Measurements from ENCODE around the gene BCL2L12.

GRCh38 chr19:49651820-49652550 lies 13.7 kb upstream of the BCL2L12 start:
- no peak for TF ChIP-seq TAF1 (IDR thresholded peaks at IDR 0.05; ENCODE audit: borderline replicate concordance, insufficient read depth, low read length)
- no peak for TF ChIP-seq SIN3A (IDR thresholded peaks at IDR 0.05; ENCODE audit: borderline replicate concordance, insufficient read depth, low read length)
- no peak for TF ChIP-seq POLR2AphosphoS5 (IDR thresholded peaks at IDR 0.05; ENCODE audit: low read depth, low read length)
- no peak for TF ChIP-seq REST (IDR thresholded peaks at IDR 0.05; ENCODE audit: insufficient read depth in 1 of 2, low read depth in 2 of 2, low read length in 2 of 2)
- no peak for TF ChIP-seq FOXP2 (optimal IDR thresholded peaks at IDR 0.05; ENCODE audit: borderline replicate concordance, extremely low read depth, extremely low read length, insufficient read depth)

Data from PFSK-1 (cell line).